ENCODE data around the gene CADPS2.

CADPS2 gene

DNA sequence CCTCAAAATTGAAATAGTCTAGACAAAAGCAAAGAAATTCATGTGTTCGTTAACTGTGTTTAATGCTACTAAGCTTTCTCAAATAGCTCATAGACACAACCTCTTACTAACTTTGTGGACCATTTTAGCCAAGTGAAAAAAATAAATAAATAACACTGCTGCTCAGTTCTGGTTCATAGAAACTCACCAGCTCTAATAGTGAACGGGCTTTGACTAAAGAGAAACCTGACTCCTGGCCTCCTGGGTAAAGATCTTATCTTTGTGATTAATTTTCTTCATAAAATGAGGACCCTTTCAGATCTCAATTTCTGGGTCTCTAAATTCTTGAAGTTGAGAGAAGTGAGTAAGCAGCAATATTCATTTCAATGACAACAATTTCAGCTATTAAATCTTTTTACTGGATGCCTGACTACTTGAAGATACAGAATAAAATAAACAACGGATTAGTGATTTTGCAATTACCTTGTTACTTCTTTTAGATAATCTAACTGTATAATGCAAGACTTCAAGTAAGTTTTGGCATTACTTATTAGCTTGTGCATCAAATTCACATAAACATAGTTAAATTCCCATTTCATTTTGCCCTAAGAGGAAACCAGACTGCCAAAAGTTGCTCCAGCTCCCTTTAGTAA, 3.1 kb downstream of the CADPS2 start:
- H3K4me3 Mint-ChIP-seq = no peak overlapping the region
- no peaks in the 10 kb centered on the region for H3K36me3 Mint-ChIP-seq
- H3K27ac Mint-ChIP-seq = no peak overlapping the region
- no peaks in the 10 kb centered on the region for H3K9me3 Mint-ChIP-seq
- no peaks in the 10 kb centered on the region for H3K4me1 Mint-ChIP-seq
- DNase-seq (ENCODE audit: low spot score in 2 of 2) = no peak
- no peak for ATAC-seq (ENCODE audit: low read depth)
- peaks cover 5% of the 10 kb centered on the region for H3K27me3 Mint-ChIP-seq

DNA sequence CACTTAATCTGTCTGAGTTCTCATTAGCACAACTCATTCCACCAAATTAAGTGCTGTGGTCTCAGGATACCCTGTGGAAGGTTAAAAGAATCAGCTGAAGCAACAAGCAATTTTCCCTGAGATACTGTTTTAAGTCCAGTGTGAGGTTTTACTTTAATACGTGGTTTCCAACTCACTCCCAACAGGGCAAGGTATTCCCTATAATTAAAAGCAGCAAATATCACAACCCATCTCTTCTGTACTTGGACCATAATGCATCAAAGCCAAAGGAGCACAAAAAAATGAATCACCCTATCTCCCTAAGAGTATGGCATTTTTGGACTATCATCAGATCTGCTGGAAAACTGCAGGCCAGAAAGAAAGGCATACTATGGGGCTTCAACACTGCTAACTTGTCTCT, 4.9 kb downstream of the CADPS2 start:
- DNase-seq (ENCODE audit: low spot score in 2 of 2) (no peak), ATAC-seq (ENCODE audit: low read depth) (no peak)
- Mint-ChIP-seq H3K4me1 (no peaks in the 10 kb centered on the region), H3K27ac (no peak overlapping the region), H3K27me3 (peaks cover 1% of the 10 kb centered on the region), H3K36me3 (no peaks in the 10 kb centered on the region), H3K9me3 (no peaks in the 10 kb centered on the region), H3K4me3 (no peak overlapping the region)

DNA sequence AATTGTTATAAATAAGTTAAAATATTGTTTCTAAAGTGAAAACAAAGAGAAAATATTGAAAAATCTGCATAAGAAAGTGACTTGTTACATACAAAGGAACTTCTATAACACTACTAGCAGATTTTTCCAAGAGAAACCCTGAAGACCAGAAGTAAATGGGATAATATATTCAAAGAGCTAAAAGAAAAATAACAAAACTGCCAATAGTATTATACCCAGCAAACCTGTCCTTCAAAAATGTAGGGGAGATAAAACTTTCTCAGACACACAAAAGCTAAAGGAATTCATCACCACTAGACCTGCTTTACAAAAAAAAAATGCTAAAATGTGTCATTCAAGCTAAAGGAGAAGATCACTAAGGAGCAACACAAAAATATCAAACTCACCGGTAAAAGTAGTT, 17.0 kb downstream of the CADPS2 start:
- H3K4me3 Mint-ChIP-seq = no peak overlapping the region
- no peaks in the 10 kb centered on the region for H3K4me1 Mint-ChIP-seq
- H3K27ac Mint-ChIP-seq = no peak overlapping the region
- ATAC-seq (ENCODE audit: low read depth) = no peak
- DNase-seq (ENCODE audit: low spot score in 2 of 2) = no peak
- H3K27me3 Mint-ChIP-seq = no peaks in the 10 kb centered on the region
- H3K9me3 Mint-ChIP-seq = peaks cover 22% of the 10 kb centered on the region
- no peaks in the 10 kb centered on the region for H3K36me3 Mint-ChIP-seq

DNA sequence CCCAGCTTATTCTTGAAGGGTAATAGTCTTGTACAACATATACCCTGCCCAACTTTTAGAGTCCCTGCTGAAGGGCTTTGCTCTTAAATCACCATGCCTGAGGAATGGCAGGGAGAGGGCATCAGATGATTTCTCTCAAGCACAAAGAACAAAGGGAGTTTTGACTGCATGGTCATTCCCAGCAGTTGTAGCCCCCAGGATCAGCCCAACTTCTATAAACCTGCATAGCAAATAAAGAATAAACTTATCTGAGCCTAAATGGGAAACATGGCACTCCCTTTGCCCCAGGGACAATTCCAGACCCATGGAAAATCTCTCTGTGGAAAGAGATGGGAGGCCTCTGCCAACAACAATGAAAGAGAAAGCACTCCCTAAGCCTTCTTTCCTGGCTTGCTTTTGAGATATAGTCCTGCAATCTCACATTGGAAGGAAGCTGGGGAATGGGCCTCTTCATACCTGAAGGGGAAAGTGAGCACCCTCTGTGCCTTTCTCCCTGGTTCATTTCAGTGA, 18.7 kb downstream of the CADPS2 start:
- Mint-ChIP-seq H3K36me3 (no peaks in the 10 kb centered on the region), H3K4me1 (no peaks in the 10 kb centered on the region), H3K27ac (no peak overlapping the region), H3K9me3 (peaks cover 21% of the 10 kb centered on the region), H3K27me3 (no peaks in the 10 kb centered on the region), H3K4me3 (no peak overlapping the region)
- DNase-seq (ENCODE audit: low spot score in 2 of 2) (no peak), ATAC-seq (ENCODE audit: low read depth) (no peak)

DNA sequence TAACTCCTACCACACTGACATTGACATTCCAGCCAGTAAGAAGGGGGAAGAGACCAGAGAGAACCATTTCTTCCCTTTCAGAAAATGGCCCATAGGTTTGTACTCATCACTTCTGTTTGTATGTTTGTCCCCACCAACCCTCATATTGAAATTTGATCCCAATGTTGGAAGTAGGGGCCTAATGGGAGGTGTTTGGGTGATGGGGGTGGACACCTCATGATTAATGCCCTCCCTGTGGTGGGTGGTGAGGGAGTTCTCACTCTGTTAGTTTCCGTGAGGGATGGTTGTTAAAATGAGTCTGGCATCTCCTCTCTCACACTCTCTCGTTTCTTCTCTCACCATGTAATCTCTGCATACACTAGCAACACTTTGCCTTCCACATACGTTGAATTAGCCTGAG, 21.4 kb downstream of the CADPS2 start:
- Mint-ChIP-seq H3K4me1 (no peaks in the 10 kb centered on the region), H3K36me3 (no peaks in the 10 kb centered on the region), H3K27ac (no peak overlapping the region), H3K27me3 (no peaks in the 10 kb centered on the region), H3K9me3 (peaks cover 14% of the 10 kb centered on the region), H3K4me3 (no peak overlapping the region)
- ATAC-seq (ENCODE audit: low read depth) = no peak
- DNase-seq (ENCODE audit: low spot score in 2 of 2) = no peak

DNA sequence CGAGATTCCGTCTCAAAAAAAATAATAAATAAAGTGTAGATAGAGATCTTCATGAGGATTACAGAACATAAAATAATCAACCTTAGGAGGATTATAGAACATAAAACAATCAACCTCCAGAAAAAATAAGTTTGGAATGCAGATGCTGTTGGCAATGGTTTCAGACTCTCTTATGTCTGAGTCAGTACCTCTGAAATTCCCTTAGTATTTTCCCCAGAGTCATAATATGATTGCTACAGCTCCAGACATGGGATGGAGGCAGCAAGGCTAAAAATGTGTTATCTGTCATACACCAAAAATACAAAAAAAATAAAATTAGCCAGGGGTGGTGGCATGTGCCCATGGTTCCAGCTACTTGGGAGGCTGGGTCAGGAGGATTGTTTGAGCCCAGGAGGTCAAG, 22.2 kb downstream of the CADPS2 start:
- DNase-seq (ENCODE audit: low spot score in 2 of 2) (no peak), ATAC-seq (ENCODE audit: low read depth) (no peak)
- Mint-ChIP-seq H3K36me3 (no peaks in the 10 kb centered on the region), H3K4me3 (no peak overlapping the region), H3K4me1 (no peaks in the 10 kb centered on the region), H3K9me3 (peaks cover 11% of the 10 kb centered on the region), H3K27me3 (no peaks in the 10 kb centered on the region), H3K27ac (no peak overlapping the region)

DNA sequence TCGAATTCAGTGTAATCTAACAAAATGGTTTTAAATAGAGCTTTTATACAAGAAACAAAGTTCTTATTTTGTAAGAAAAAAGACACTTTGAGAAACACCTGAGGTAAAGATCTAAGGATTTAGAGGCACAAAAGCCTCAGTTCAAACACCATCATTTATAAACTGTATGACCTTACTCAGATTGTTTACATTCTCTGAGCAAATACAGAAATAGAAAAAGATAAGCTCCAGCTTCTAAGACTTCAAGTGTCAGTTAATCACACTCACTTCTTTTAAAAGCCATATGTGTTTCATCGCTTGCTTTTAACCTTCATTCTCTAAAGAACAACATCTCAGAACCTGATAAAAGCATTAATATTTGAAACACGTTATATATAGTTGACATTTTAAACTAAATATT, 27.9 kb downstream of the CADPS2 start:
- Mint-ChIP-seq H3K36me3 (no peaks in the 10 kb centered on the region), H3K4me1 (no peaks in the 10 kb centered on the region), H3K27me3 (no peaks in the 10 kb centered on the region), H3K4me3 (no peak overlapping the region), H3K9me3 (peaks cover 2% of the 10 kb centered on the region), H3K27ac (no peak overlapping the region)
- DNase-seq (ENCODE audit: low spot score in 2 of 2) (no peak), ATAC-seq (ENCODE audit: low read depth) (no peak)

DNA sequence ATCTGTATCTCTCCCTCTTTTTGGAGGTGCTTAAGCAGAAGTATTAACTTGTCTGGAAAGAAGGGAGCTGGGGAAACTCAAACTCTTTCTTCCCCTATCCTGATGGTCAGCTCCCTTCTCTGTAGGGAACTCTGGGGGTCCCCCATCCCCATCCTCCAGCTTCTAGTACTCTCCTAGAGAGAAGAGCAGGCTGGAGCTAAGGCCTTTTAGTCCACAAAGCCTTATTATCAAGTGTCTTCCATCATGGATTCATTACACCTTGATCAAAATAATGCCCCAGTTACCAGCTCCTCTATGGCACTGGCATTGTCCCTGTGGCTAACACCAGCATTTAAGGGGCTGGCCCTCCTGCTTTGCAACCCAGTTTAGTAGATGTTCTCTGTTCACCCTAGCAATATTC, 35.7 kb downstream of the CADPS2 start:
- Mint-ChIP-seq H3K27me3 (no peaks in the 10 kb centered on the region), H3K4me3 (no peak overlapping the region), H3K9me3 (peaks cover 5% of the 10 kb centered on the region), H3K36me3 (no peaks in the 10 kb centered on the region), H3K4me1 (no peaks in the 10 kb centered on the region), H3K27ac (no peak overlapping the region)
- no peak for DNase-seq (ENCODE audit: low spot score in 2 of 2)
- no peak for ATAC-seq (ENCODE audit: low read depth)

DNA sequence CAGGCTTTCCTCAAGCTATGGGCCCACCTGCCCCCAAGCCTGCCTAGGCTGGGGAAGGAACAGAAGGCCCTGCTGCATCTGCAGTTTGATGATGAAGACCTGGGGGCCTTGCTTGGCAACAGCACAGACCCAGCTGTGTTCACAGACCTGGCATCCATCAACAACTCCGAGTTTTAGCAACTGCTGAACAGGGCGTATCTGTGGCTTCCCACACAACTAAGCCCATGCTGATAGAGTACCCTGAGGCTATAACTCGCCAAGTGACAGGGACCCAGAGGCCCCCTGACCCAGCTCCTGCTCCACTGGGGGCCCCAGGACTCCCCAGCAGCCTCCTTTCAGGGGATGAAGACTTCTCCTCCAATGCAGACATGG, 36.3 kb downstream of the CADPS2 start:
- Mint-ChIP-seq H3K4me1 (no peaks in the 10 kb centered on the region), H3K36me3 (no peaks in the 10 kb centered on the region), H3K9me3 (peaks cover 5% of the 10 kb centered on the region)

DNA sequence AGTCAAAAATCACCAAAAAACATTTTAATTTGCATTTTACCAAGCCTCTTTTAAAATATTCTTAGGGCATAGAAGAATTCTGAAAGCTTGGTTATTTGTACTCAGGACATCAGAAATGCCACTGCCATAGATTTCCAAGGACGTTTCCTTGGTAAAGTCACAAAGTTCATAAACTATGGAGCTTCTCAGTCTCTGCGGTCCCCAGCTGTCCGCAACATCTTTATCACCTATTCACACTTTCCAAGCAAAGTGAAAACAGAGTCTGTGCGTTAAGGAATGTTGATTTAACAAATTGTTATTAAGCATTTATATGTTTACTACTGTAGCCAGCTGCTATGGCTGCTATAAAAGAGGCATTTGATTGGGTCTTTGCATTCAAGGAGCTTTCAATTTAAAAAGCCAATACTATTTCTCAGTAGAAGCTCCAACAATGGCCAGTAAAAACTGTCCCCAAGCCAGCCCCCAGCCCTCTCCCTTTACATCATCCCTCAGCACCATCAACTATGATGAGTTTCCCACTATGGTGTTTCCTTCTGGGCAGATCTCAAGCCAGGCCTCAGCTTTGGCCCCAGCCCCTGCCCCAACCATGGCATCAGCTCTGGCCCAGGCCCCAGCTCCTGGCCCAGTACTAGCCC, 36.8 kb downstream of the CADPS2 start:
- peaks cover 5% of the 10 kb centered on the region for H3K9me3 Mint-ChIP-seq
- no peak overlapping the region for H3K27ac Mint-ChIP-seq
- H3K4me1 Mint-ChIP-seq = no peaks in the 10 kb centered on the region
- ATAC-seq (ENCODE audit: low read depth) (no peak), DNase-seq (ENCODE audit: low spot score in 2 of 2) (no peak)
- no peak overlapping the region for H3K4me3 Mint-ChIP-seq
- H3K27me3 Mint-ChIP-seq = no peaks in the 10 kb centered on the region
- no peaks in the 10 kb centered on the region for H3K36me3 Mint-ChIP-seq

More for the DNA sequence above, 36.3 kb downstream of the CADPS2 start:
- H3K27me3 Mint-ChIP-seq = no peaks in the 10 kb centered on the region
- H3K27ac Mint-ChIP-seq = no peak overlapping the region
- ATAC-seq (ENCODE audit: low read depth) = no peak
- no peak overlapping the region for H3K4me3 Mint-ChIP-seq
- no peak for DNase-seq (ENCODE audit: low spot score in 2 of 2)

DNA sequence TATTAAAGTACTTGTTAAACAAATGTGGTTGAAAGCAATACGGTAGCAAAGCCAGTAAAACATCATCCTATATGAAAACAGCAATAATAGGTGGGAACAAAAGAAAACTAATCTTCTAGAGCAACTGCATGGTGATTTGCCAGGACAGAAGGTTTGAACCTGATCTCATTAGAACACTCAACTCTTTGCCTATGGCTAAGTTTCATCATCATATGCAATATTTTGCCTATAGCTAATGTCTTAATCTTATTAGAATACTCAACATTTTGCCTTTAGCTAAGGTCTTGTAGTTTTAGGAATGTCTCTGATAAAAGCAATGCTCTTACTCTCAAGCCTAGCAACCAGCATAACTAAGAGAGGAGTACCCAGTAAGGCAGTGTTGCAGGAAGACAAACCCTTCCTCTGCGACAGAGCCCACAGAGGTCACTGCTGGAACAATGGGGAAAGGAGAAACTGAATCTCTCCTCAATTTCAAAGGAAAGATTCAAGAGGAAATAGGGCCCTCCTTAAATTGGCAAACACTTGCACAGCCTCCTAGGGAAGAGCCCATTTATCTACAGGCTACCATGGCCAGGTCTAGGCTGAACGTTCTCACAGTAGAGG, 38.3 kb downstream of the CADPS2 start:
- no peaks in the 10 kb centered on the region for H3K27me3 Mint-ChIP-seq
- no peaks in the 10 kb centered on the region for H3K4me1 Mint-ChIP-seq
- H3K36me3 Mint-ChIP-seq = no peaks in the 10 kb centered on the region

DNA sequence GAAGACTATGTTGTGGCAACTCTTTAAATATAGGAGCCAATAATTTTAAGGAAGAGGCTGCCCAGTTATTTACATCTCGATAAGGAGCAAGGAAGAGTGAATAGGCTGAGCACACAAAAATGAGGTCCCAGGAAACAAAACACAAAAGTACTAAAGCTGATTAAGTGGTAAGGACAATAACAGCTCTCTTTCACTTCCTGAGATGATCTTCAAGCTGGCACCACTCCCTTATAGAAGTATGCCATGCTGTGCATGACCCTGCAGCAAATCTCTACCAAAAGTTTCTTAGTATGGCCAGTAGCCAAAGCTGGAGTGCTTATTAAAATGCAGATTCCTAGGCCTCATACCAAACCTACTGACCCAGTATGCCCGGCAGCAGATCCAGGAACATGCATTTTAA, 39.7 kb downstream of the CADPS2 start:
- no peaks in the 10 kb centered on the region for H3K4me1 Mint-ChIP-seq
- no peaks in the 10 kb centered on the region for H3K27me3 Mint-ChIP-seq
- H3K27ac Mint-ChIP-seq = no peak overlapping the region
- no peak for ATAC-seq (ENCODE audit: low read depth)
- H3K9me3 Mint-ChIP-seq = peaks cover 7% of the 10 kb centered on the region
- no peaks in the 10 kb centered on the region for H3K36me3 Mint-ChIP-seq
- DNase-seq (ENCODE audit: low spot score in 2 of 2) = no peak
- H3K4me3 Mint-ChIP-seq = no peak overlapping the region

More for the DNA sequence above, 38.3 kb downstream of the CADPS2 start:
- H3K4me3 Mint-ChIP-seq = no peak overlapping the region
- ATAC-seq (ENCODE audit: low read depth) (no peak), DNase-seq (ENCODE audit: low spot score in 2 of 2) (no peak)
- no peak overlapping the region for H3K27ac Mint-ChIP-seq
- H3K9me3 Mint-ChIP-seq = peaks cover 6% of the 10 kb centered on the region

DNA sequence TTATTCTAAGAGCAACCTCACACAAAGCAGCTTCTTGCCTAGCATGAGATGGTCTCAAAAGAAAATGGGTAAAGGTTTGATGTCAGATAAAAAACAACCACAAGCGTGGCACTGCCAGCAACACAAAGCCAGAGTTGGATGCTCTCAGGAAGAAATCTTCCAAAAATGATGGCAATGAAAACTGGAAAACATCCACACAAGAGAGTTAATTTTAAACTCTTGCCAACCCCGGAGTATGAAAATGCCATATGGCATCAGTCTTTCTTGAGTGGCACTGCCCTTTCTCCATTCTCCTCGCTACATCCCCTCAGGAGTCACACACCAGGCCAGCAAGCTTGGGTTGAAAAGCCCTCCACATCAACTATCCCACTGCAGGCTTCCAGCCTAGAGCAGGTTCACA, 41.0 kb downstream of the CADPS2 start:
- Mint-ChIP-seq H3K9me3 (peaks cover 5% of the 10 kb centered on the region), H3K36me3 (no peaks in the 10 kb centered on the region), H3K4me3 (no peak overlapping the region), H3K27ac (no peak overlapping the region), H3K4me1 (no peaks in the 10 kb centered on the region), H3K27me3 (no peaks in the 10 kb centered on the region)
- no peak for ATAC-seq (ENCODE audit: low read depth)
- DNase-seq (ENCODE audit: low spot score in 2 of 2) = no peak

DNA sequence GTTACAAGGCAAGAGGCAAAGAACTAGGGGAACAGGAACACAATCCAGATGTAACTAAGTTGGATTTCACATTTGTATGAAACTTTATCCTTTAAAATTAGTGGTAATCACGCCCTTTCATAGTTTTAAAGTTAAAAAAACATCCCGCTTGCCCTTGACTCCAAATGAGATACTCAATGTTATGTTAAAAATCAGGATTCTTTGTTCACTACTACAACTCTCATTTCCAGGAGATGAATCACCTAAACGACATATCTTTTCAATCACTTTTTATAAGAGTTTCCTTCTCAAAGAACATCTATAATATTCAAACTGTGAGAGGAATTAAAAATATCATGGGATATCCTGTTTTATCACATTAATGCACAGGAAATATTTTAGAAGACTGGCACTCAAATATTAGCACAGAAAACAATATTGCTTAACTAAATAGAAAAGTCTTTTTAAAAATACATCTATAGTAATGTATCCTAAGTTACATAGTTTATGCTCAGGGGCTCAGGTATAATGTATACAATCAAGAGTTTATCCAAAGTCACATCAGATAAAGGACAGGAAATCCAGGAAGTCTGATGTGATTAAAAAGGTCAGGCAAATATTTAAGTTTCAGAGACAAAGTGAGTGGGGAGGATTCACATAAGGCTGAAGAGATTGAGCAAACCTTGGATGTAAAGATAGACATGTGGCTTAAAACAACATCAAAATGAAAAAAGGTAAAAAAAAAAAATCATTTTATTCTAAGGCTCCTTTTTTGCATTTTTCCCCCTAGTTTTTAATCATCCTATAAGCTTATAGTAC, 41.9 kb downstream of the CADPS2 start:
- H3K27ac Mint-ChIP-seq = no peak overlapping the region
- no peaks in the 10 kb centered on the region for H3K4me1 Mint-ChIP-seq
- H3K9me3 Mint-ChIP-seq = peaks cover 5% of the 10 kb centered on the region
- no peak for ATAC-seq (ENCODE audit: low read depth)
- DNase-seq (ENCODE audit: low spot score in 2 of 2) = no peak
- no peak overlapping the region for H3K4me3 Mint-ChIP-seq
- no peaks in the 10 kb centered on the region for H3K36me3 Mint-ChIP-seq
- H3K27me3 Mint-ChIP-seq = no peaks in the 10 kb centered on the region
